MCF 10A (cell line): Measurements from ENCODE around the gene MAP4. TPM values are rescaled to one million over a fixed set of nuclear protein-coding genes. Genes with fewer than 3 reads are reported as not detected.

Source experiments
- BruUV-seq: library from RNA; stranded (reverse); fragments of 400-500 nt; replicated peaks from 2 replicates; lab custom pipeline; 2021; lab: Mats Ljungman, UMichigan
- CTCF ChIA-PET: fragments of 300-600 bp; sonication (Branson Sonifier 250); formaldehyde crosslinking; extraction: SDS; loops from one replicate; lab custom pipeline; 2021; ENCODE audit warnings: antibody characterized with exemption, inconsistent platforms; lab: Yijun Ruan, JAX
- POLR2A ChIA-PET: fragments of 300-600, 350-650 bp; sonication (Branson Sonifier 250); formaldehyde crosslinking; extraction: SDS; loops from one replicate; lab custom pipeline; 2020; ENCODE audit warnings: antibody characterized with exemption, inconsistent platforms; lab: Yijun Ruan, JAX
- DNase-seq: peaks from one replicate; pipeline ENCODE4 v3.0.0-alpha.2; 2018; ENCODE audit not compliant: unreplicated experiment
- H3K27ac Mint-ChIP-seq: one replicate; pipeline ENCODE4 v1.8.0; 2022; ENCODE audit warnings: mild to moderate bottlenecking, low read depth, mixed read lengths; ENCODE audit not compliant: unreplicated experiment
- H3K27me3 Mint-ChIP-seq: one replicate; pipeline ENCODE4 v1.8.0; 2022; ENCODE audit warnings: mixed read lengths; ENCODE audit not compliant: insufficient read depth, unreplicated experiment
- H3K36me3 Mint-ChIP-seq: one replicate; pipeline ENCODE4 v1.8.0; 2022; ENCODE audit warnings: mild to moderate bottlenecking, moderate library complexity, mixed read lengths; ENCODE audit not compliant: insufficient read depth, unreplicated experiment
- H3K4me1 Mint-ChIP-seq: one replicate; pipeline ENCODE4 v1.8.0; 2022; ENCODE audit warnings: mixed read lengths; ENCODE audit not compliant: insufficient read depth, unreplicated experiment
- H3K4me3 Mint-ChIP-seq: one replicate; pipeline ENCODE4 v1.8.0; 2022; ENCODE audit warnings: mild to moderate bottlenecking, moderate library complexity, mixed read lengths; ENCODE audit not compliant: unreplicated experiment
- H3K9me3 Mint-ChIP-seq: one replicate; pipeline ENCODE4 v1.8.0; 2022; ENCODE audit warnings: mixed read lengths; ENCODE audit not compliant: unreplicated experiment
- intact Hi-C: fragments of 100-400 bp; cut with micrococcal nuclease; formaldehyde crosslinking; loops from 2 replicates; pipeline ENCODE4 v1.14.1; 2022
- total RNA-seq: library from RNA; stranded (reverse); gene quantifications from 2 replicates; pipeline ENCODE4 v1.2.3, GENCODE V29; 2022
- TF ChIP-seq, protein P1 (sequence below): fragments of 200-600 bp; IDR thresholded peaks from one replicate; pipeline ENCODE4 v1.8.0; 2022; ENCODE audit warnings: antibody characterized with exemption, mild to moderate bottlenecking; ENCODE audit not compliant: unreplicated experiment

The MAP4 gene
- total RNA-seq, 1 experiment from 2014 or later, result 217 TPM

DNA sequence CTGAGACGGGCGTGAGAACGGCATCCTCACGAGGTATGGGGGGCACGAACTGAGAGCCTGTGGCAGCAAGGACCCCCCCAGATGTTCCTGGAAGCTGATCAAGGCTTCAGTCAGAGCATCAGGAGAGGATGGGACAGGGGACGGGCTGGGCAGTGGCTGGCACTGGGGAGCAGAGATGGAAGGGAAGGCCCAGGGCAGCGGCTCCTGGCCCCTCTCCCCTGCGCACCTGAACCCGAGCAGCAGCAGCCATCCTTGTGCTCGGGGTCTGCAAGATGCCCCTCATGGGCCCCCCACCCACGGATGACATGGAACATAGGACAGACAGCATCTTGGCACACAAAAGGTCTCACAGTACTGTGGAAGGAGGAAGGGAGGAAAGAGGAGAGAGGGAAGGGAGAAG lies 161.9 kb downstream of the MAP4 start:
- Mint-ChIP-seq H3K27ac (peak overlapping the region; percentile 7), H3K27me3 (no peaks in the 10 kb centered on the region), H3K36me3 (peaks cover 81% of the 10 kb centered on the region), H3K4me3 (no peak overlapping the region), H3K9me3 (no peaks in the 10 kb centered on the region), H3K4me1 (no peaks in the 10 kb centered on the region)
- ChIA-PET POLR2A (interaction anchor here (0.6 kb wide), 1 partner anchor 267 kb away, joined by 5 read pairs; no protein-coding TSS in a partner anchor), CTCF (interaction anchor here (1.1 kb wide), 1 partner anchor 297 kb away, joined by 3 read pairs; no protein-coding TSS in a partner anchor)
- BruUV-seq, result no TSS peak
- TF ChIP-seq, protein P1, sequence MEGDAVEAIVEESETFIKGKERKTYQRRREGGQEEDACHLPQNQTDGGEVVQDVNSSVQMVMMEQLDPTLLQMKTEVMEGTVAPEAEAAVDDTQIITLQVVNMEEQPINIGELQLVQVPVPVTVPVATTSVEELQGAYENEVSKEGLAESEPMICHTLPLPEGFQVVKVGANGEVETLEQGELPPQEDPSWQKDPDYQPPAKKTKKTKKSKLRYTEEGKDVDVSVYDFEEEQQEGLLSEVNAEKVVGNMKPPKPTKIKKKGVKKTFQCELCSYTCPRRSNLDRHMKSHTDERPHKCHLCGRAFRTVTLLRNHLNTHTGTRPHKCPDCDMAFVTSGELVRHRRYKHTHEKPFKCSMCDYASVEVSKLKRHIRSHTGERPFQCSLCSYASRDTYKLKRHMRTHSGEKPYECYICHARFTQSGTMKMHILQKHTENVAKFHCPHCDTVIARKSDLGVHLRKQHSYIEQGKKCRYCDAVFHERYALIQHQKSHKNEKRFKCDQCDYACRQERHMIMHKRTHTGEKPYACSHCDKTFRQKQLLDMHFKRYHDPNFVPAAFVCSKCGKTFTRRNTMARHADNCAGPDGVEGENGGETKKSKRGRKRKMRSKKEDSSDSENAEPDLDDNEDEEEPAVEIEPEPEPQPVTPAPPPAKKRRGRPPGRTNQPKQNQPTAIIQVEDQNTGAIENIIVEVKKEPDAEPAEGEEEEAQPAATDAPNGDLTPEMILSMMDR, result no peak
- intact Hi-C loops, result loop anchor here (5.0 kb wide), 1 partner anchor 298 kb away; no protein-coding TSS in a partner anchor
- no peak for DNase-seq

DNA sequence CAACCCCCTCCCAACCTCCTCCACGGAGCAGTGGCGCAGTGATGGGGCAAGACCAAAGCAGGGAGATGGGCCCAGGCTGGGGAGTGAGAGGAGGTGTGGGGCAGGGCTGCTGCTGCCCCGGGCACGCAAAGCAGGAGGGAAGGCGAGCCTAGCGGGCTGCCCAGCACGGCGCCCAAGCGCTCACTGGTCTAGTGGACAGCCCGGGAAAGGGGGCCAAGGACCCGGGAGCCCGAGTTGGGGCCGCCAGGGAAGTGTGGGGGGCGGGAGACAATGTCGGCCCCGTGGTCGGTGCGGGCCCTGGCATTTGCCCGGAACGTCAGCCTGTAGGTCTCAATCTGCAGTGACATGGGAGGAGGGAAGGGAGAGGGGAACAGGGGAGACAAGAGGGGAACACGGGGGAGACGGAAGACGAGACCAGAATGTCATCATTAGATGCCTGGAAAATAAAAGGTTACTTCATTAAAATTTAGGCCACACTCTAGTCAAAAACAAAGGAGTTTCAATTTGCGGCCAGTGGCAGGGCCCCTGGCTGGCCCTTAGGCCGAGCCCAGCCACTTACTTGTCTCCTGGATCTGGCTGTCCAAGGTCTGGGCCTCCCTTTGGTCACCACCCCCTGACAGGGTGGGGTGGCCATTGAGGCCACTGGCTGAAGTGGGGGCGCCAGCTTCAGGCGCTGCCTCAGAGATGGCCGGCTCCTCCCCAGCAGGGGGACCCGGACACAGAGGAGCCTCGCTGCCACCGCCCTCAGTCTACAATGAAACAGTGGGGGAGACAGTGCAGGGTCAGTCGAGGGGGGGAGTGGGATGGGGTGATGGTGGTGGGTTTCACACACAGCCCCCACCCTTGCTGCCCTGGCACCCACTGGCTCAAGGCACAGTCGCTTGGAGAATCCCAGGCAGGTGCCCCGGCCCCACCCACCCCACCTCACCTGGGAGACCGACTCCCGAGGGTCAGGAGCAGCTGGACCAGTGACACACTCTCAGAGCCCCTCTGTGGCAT lies 163.3 kb downstream of the MAP4 start:
- ChIA-PET CTCF (interaction anchor here (0.6 kb wide), 1 partner anchor 15 kb away, joined by 3 read pairs; no protein-coding TSS in a partner anchor), POLR2A (interaction anchor here (0.9 kb wide), 1 partner anchor 393 kb away, joined by 3 read pairs; no protein-coding TSS in a partner anchor)
- no peaks in the 10 kb centered on the region for H3K9me3 Mint-ChIP-seq
- TF ChIP-seq, protein P1, result no peak
- BruUV-seq, result no TSS peak
- peaks cover 74% of the 10 kb centered on the region for H3K36me3 Mint-ChIP-seq
- no peaks in the 10 kb centered on the region for H3K4me1 Mint-ChIP-seq
- H3K4me3 Mint-ChIP-seq, result no peak overlapping the region
- H3K27ac Mint-ChIP-seq, result peak overlapping the region; percentile 51
- intact Hi-C loops, result loop anchor here (5.0 kb wide), 1 partner anchor 299 kb away; no protein-coding TSS in a partner anchor
- no peak for DNase-seq
- no peaks in the 10 kb centered on the region for H3K27me3 Mint-ChIP-seq

DNA sequence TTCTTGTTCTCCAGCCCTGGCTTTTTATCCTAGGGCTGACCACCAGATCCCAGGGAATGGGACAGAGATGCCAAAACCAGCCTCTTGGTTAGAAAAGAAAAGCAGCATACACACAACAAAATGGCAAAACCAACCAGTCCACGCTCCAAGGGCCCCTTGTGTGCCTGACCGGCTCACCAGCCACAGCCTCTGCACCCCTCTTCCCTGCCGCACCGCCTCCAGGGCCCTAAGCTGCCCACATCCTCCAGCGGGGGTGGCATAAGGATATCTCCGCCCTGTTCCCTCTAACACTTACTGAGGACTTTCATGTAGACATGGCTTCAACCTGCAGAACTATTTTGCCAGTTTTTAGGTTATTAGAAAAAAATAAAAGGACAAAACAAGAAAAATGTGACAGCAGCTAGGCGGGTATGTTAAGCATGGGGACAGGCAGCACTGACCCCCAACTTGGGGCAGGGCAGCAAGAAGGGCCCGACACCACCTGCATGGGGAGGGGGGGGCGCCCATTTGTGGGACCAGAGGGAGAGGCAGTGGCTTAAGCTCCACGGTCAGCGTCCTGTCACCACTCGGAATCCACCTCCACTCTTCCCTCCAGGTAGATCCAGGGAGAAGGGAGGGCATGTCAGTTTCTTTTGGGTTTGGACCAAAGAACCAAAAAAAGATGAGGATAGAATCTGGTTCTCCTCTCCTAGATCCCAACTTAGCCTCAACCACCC lies 164.2 kb downstream of the MAP4 start:
- TF ChIP-seq, protein P1, result no peak
- POLR2A ChIA-PET, result interaction anchor here (0.9 kb wide), 1 partner anchor 393 kb away, joined by 3 read pairs; no protein-coding TSS in a partner anchor
- H3K4me3 Mint-ChIP-seq, result no peak overlapping the region
- no peaks in the 10 kb centered on the region for H3K4me1 Mint-ChIP-seq
- CTCF ChIA-PET, result interaction anchor here (0.6 kb wide), 1 partner anchor 14 kb away, joined by 3 read pairs; no protein-coding TSS in a partner anchor
- DNase-seq, result no peak
- peak overlapping the region; percentile 51 for H3K27ac Mint-ChIP-seq
- H3K36me3 Mint-ChIP-seq, result peaks cover 74% of the 10 kb centered on the region
- no peaks in the 10 kb centered on the region for H3K9me3 Mint-ChIP-seq
- intact Hi-C loops, result loop anchor here (5.0 kb wide), 1 partner anchor 300 kb away; no protein-coding TSS in a partner anchor
- no peaks in the 10 kb centered on the region for H3K27me3 Mint-ChIP-seq
- BruUV-seq, result TSS peak; percentile 69
